ENCODE data around the gene CTSW.

DNA sequence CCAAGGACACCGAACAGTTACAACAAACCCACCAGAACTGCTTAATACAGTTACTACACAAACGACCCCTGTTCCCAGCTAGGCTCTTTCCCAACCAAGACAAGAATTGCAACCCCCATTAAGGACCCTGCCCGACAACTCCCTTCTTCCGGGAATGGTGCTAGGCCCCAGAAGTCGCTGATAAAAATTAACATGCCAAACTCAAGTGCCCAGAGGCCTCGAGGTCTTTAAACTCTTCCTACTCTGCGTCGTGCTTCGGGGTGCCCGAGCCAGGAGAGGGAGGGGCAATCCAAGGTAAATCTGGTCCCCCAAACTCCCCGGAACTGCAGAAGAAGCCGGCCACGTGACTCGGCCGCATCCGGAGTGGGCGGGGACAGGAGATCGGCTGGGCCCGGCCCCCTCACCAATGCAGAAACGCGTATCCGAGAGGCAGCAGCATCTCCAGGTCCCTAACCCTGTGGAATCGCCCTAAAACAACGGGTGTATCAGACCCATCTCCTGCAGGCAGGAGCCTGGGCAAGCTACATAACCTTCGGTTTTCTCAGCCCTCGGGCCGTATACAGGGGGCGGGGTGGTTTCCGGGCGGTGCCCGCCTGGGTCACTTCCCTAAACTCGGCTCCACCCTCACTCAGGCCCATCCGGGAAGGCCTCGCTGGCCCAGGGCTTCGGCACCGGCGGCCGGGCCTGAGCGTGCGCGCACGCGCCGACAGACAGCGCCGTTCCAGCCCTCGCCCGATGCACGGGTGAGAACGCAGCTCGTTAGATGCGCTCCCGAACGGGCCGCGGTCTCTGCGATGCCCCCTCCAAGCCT lies 22.7 kb upstream of the CTSW start:
- TF ChIP-seq, protein P1, sequence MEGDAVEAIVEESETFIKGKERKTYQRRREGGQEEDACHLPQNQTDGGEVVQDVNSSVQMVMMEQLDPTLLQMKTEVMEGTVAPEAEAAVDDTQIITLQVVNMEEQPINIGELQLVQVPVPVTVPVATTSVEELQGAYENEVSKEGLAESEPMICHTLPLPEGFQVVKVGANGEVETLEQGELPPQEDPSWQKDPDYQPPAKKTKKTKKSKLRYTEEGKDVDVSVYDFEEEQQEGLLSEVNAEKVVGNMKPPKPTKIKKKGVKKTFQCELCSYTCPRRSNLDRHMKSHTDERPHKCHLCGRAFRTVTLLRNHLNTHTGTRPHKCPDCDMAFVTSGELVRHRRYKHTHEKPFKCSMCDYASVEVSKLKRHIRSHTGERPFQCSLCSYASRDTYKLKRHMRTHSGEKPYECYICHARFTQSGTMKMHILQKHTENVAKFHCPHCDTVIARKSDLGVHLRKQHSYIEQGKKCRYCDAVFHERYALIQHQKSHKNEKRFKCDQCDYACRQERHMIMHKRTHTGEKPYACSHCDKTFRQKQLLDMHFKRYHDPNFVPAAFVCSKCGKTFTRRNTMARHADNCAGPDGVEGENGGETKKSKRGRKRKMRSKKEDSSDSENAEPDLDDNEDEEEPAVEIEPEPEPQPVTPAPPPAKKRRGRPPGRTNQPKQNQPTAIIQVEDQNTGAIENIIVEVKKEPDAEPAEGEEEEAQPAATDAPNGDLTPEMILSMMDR (conservative IDR thresholded peaks at IDR 0.05; ENCODE audit: low read length): no peak
- TF ChIP-seq EZH2phosphoT487 (IDR thresholded peaks at IDR 0.05; ENCODE audit: borderline replicate concordance, low read depth, low read length): no peak
